PFSK-1 (cell line): ENCODE results near the gene HAUS2.

Experiments
- FOXP2 ChIP-seq: optimal IDR thresholded peaks from 2 replicates; pipeline ENCODE3; 2011; ENCODE audit warnings: borderline replicate concordance, control low read depth, inconsistent platforms; ENCODE audit not compliant: insufficient read depth; ENCODE audit errors: extremely low read length, extremely low read depth
- POLR2AphosphoS5 ChIP-seq: IDR thresholded peaks from 2 replicates; pipeline ENCODE4 v1.6.1; 2012; ENCODE audit warnings: low read depth, mild to moderate bottlenecking, control low read depth, low read length, moderate library complexity
- REST ChIP-seq, 2 experiments: IDR thresholded peaks; 2 replicates each; pipeline versions ENCODE4 v1.6.1 to v1.8.0; 2011 to 2012; ENCODE audit warnings: low read depth in 2 of 2, low read length in 2 of 2, control low read depth in 1 of 2, inconsistent platforms in 1 of 2, mild to moderate bottlenecking in 1 of 2, moderate library complexity in 1 of 2; ENCODE audit not compliant: insufficient read depth in 1 of 2
- SIN3A ChIP-seq: IDR thresholded peaks from 2 replicates; pipeline ENCODE4 v1.6.1; 2012; ENCODE audit warnings: mild to moderate bottlenecking, low read length, moderate library complexity, borderline replicate concordance; ENCODE audit not compliant: insufficient read depth
- TAF1 ChIP-seq: IDR thresholded peaks from 2 replicates; pipeline ENCODE4 v1.6.1; 2012; ENCODE audit warnings: low read length, control low read depth, borderline replicate concordance; ENCODE audit not compliant: insufficient read depth

- TF ChIP-seq REST (IDR thresholded peaks at IDR 0.05; ENCODE audit: insufficient read depth in 1 of 2, low read depth in 2 of 2, low read length in 2 of 2), result no peak
- no peak for TF ChIP-seq POLR2AphosphoS5
- TF ChIP-seq TAF1, result no peak
- no peak for TF ChIP-seq SIN3A
- no peak for TF ChIP-seq FOXP2
Measured at GRCh38 chr15:42549741-42550392, 1.2 kb downstream of the HAUS2 start.
